ENCODE measurements around the gene SPRR1B.

DNA sequence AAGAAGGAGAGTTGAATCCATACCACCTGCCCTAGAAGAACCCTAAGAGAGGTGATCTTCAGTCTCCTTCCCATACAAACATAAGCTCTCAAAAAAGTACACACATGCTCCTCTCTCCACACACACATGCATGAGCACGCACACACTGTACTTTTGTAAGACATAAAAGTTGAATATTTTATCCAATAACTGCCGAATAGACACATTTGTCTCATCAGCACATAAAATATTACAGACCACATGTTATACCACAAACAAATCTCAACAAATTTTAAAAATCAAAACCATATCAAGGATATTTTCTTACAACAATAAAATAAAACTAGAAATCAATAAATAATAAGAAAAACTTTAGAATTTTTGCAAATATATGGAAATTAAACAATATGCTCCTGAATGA, 44.4 kb upstream of the SPRR1B start:
- TF ChIP-seq, protein P1, sequence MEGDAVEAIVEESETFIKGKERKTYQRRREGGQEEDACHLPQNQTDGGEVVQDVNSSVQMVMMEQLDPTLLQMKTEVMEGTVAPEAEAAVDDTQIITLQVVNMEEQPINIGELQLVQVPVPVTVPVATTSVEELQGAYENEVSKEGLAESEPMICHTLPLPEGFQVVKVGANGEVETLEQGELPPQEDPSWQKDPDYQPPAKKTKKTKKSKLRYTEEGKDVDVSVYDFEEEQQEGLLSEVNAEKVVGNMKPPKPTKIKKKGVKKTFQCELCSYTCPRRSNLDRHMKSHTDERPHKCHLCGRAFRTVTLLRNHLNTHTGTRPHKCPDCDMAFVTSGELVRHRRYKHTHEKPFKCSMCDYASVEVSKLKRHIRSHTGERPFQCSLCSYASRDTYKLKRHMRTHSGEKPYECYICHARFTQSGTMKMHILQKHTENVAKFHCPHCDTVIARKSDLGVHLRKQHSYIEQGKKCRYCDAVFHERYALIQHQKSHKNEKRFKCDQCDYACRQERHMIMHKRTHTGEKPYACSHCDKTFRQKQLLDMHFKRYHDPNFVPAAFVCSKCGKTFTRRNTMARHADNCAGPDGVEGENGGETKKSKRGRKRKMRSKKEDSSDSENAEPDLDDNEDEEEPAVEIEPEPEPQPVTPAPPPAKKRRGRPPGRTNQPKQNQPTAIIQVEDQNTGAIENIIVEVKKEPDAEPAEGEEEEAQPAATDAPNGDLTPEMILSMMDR (IDR thresholded peaks at IDR 0.05), result no peak
- no peak for TF ChIP-seq EZH2 (IDR thresholded peaks at IDR 0.05; ENCODE audit: borderline replicate concordance, insufficient read depth, low read depth, low read length, poor library complexity, severe bottlenecking)

Data from B cell (primary cell).